DMS153 (cell line): ENCODE measurements around the gene MPHOSPH8.

Experiments used
- DNase-seq: peaks from one replicate; lab custom pipeline; 2025; lab: John Stamatoyannopoulos, UW

MPHOSPH8 gene

GRCh38 chr13:19633479-19634255, at the start of gene MPHOSPH8:
TSS of gene MPHOSPH8 (plus strand) at chr13:19633659. CDS start at chr13:19633749, 90 bp downstream.
- peak; percentile 93 for DNase-seq

- DNase-seq = no peak
These were observed 46.4 kb upstream of the MPHOSPH8 start for GRCh38 chr13:19586904-19587634.

- DNase-seq = peak; percentile 36
These were observed 45.7 kb upstream of the MPHOSPH8 start for GRCh38 chr13:19587635-19588300.

- no peak for DNase-seq
These were observed 44.1 kb upstream of the MPHOSPH8 start for GRCh38 chr13:19589312-19589711.

GRCh38 chr13:19590423-19590822, 43.0 kb upstream of the MPHOSPH8 start:
- DNase-seq = no peak

- DNase-seq = no peak
These were observed 41.6 kb upstream of the MPHOSPH8 start for GRCh38 chr13:19591864-19592263.

- DNase-seq = no peak
These were observed 40.7 kb upstream of the MPHOSPH8 start for GRCh38 chr13:19592657-19593180.

- DNase-seq = no peak
These were observed 37.4 kb upstream of the MPHOSPH8 start for GRCh38 chr13:19596086-19596485.

GRCh38 chr13:19596960-19597361, 36.5 kb upstream of the MPHOSPH8 start:
- DNase-seq = no peak

- no peak for DNase-seq
These were observed 35.9 kb upstream of the MPHOSPH8 start for GRCh38 chr13:19597523-19597922.

- DNase-seq = peak; percentile 19
These were observed 31.4 kb upstream of the MPHOSPH8 start for GRCh38 chr13:19601749-19602725.

- DNase-seq = no peak
These were observed 29.2 kb upstream of the MPHOSPH8 start for GRCh38 chr13:19604306-19604705.

- no peak for DNase-seq
These were observed 28.1 kb upstream of the MPHOSPH8 start for GRCh38 chr13:19605161-19605955.

GRCh38 chr13:19606152-19606551, 27.3 kb upstream of the MPHOSPH8 start:
- DNase-seq = no peak

- no peak for DNase-seq
These were observed 26.7 kb upstream of the MPHOSPH8 start for GRCh38 chr13:19606737-19607136.

- DNase-seq = no peak
These were observed 25.9 kb upstream of the MPHOSPH8 start for GRCh38 chr13:19607523-19608078.

- no peak for DNase-seq
These were observed 14.5 kb upstream of the MPHOSPH8 start for GRCh38 chr13:19618977-19619376.

- DNase-seq = no peak
These were observed 11.3 kb upstream of the MPHOSPH8 start for GRCh38 chr13:19622193-19622592.

GRCh38 chr13:19624265-19624664, 9.2 kb upstream of the MPHOSPH8 start:
- DNase-seq = no peak

GRCh38 chr13:19632915-19633478, 462 bp upstream of the MPHOSPH8 start:
- no peak for DNase-seq
